Left cardiac atrium (tissue), 4 donors: ENCODE measurements around the gene PCSK4. TPM values are rescaled to one million over a fixed set of nuclear protein-coding genes. Genes with fewer than 3 reads are reported as not detected.
"Not testable (repeated sequence)": the region's sequence is repeated elsewhere in the genome, so short reads cannot be mapped to it uniquely, and the experiment has no call there.

Experiments
- ATAC-seq, 2 donors: fragments of 200-7000 bp; cut with Tn5 transposase; one replicate each; pipeline ENCODE4 v1.9.1; 2020; ENCODE audit warnings: mild to moderate bottlenecking in 2 of 2, moderate library complexity in 2 of 2
- DNase-seq: peaks from one replicate; pipeline ENCODE4 v3.0.0-alpha.2; 2020
- intact Hi-C, 2 donors: fragments of 100-400 bp; cut with DNase I; formaldehyde crosslinking; loops; one replicate each; pipeline versions ENCODE4 v1.14.1 to v1.15.1; 2022 to 2023
- total RNA-seq, 2 donors: library from RNA; stranded (reverse); fragmentation: NEBNext Ultra II Directional; extraction: Animal tissue kit (Norgen Biotek cat#: 25700); gene quantifications; one replicate each; pipeline ENCODE4 v1.2.1, GENCODE V29; 2021
- donor health status: DM: no; HTN: yes; CAD: no.
- donor health status: DM: no; HTN: yes; CAD: no; lungs with severe emphysema.
- donor health status: DM: yes; HTN: yes; CAD: no.
- donor health status: Dilated cardiomyopathy.

The PCSK4 gene
- total RNA-seq, 2 donors from 2014 or later: 0.89 to 1.6 TPM

DNA sequence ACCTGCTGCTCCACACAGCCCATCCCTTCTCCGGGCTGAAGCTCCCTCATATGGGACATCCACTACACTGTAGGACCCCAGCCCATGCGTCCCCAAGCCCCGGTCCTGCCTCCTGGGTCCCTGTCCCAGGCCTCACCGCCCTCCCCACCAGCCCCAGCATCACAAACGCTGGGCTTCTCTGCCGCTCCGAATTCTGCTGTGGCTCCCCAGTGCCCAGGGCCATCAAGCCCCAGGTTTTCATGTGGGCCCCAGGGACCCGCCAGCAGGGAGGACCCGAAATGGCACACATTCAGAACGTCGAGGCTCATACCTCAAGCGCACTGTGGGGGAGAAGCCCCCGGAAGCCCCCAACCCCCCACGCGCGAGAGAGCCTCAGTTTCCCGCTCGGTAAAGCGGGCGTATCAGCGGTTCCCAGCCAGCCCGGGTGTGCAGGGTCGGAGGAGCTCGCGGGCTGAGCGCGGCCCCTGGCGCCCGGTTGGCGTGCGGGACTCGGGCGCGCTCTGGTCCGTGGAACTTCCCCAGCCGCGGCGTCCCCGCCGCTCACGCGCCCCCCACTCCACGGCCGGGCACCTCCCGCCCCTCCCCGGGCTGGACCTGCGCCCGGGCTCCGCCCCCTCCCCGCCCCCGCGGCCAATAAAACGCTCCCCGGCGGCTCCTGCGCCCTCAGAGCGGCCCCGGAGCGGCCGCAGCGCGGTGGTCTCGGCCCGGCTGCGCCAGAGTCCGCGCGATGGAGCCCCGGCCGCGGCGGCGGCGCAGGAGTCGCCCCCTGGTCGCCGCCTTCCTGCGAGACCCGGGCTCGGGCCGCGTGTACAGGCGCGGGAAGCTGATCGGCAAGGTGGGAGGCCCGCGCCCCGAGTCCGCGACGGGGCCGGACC lies 33.5 kb upstream of the PCSK4 start, which contains the start of gene PLK5:
Gene PLK5, plus strand, starts transcription at position 666 of the 875 bp plus-strand sequence. CDS start 2,920 bp downstream, outside the sequence.
- DNase-seq (no peak), ATAC-seq (peak in 1 of 2 donors; percentile 17)
- intact Hi-C loops: no loop called here

DNA sequence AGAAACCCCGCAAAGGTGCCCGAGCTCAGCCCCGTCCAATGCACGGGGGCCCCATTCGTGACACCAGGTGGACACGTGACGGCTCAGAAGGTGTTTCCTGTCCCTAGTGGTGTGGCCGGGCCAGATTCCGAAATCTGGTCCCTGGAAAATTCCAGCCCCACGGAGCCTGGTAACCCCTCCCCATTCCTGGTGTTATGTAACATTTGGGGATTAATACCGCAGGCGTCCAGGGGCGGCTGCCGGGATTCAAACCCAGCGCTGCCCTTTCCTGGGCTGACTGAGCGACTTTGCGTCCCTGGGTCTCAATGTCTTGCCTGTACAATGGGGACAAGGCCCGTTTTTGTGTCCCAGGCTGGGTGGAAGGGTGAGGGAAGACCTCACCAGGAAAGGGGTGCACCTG lies 32.7 kb upstream of the PCSK4 start:
- ATAC-seq (no peak), DNase-seq (no peak)
- intact Hi-C loops: no loop called here

GRCh38 chr19:1522061-1522460 lies 31.9 kb upstream of the PCSK4 start:
- DNase-seq (no peak), ATAC-seq (peak in 1 of 2 donors; percentile 8)
- intact Hi-C loops: no loop called here

GRCh38 chr19:1521636-1522035 lies 31.5 kb upstream of the PCSK4 start:
- DNase-seq (no peak), ATAC-seq (peak; percentile 8 to 54)
- intact Hi-C loops: no loop called here

GRCh38 chr19:1520203-1520780 lies 30.1 kb upstream of the PCSK4 start:
- ATAC-seq (no peak), DNase-seq (no peak)
- intact Hi-C loops: no loop called here

DNA sequence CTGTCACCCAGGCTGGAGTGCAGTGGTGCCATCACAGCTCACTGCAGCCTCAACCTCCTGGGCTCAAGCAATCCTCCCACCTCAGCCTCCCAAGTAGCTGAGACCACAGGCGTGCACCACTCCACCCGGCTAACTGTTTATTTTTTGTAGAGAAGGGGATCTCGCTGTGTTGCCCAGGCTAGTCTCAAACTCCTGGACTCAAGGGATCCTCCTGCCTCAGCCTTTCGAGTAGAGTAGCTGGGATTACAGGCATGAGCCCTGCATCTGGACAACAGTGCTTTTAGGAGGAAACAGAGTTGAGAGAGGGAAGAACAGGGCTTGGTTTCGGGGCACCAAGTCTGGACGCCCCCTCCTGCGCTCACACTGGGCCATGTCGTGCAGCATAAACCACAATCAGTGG lies 29.7 kb upstream of the PCSK4 start:
- intact Hi-C loops, ATAC-seq, DNase-seq: not testable (repeated sequence)

GRCh38 chr19:1518471-1518870 lies 28.3 kb upstream of the PCSK4 start:
- ATAC-seq: no peak
- intact Hi-C loops: no loop called here
- DNase-seq: no peak

GRCh38 chr19:1516395-1516753 lies 26.2 kb upstream of the PCSK4 start:
- DNase-seq (no peak), ATAC-seq (no peak)
- intact Hi-C loops: no loop called here

DNA sequence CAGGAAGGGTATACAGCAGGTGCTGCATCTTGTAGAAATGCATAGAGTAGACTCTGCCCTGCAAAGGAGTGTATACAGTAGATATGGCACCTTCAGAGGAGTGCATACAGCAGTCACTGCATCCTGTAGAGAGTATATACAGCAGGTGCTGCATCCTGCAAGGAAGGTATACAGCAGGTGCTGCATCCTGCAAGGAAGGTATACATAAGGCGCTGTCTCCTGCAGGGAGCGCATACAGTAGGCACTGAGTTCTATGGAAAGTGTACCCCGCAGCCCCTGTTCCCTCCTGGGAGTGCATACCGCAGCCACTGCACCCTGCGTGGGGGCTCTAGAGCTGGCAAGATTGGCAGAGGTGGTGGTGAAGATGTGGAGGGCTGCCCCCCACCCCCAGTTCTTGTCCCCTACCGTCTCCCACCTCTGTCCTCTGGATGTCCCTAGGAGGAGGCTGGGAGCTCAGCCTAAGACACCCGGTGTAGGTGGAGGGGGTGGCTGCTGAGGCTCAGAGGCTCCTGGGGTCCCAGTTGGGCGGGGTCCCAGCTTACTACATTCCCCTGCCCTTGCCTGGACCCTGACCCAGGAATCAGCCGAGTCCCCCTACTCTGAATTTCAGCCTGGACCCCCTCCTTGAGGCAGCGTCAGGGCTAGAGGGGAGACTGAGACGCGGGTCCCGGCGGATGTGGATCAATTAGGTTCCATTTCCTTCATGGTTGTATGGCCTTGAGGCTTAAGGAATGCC lies 25.0 kb upstream of the PCSK4 start:
- intact Hi-C loops: no loop called here
- no peak for DNase-seq

GRCh38 chr19:1514295-1514661 lies 24.1 kb upstream of the PCSK4 start:
- intact Hi-C loops: no loop called here
- DNase-seq: no peak
- ATAC-seq: no peak

More for the DNA sequence above, 25.0 kb upstream of the PCSK4 start:
- no peak for ATAC-seq

- ATAC-seq (peak; percentile 45 to 62), DNase-seq (peak; percentile 53)
- intact Hi-C loops: no loop called here
These were observed 23.5 kb upstream of the PCSK4 start for GRCh38 chr19:1513499-1514294.

GRCh38 chr19:1512671-1513498 lies 22.7 kb upstream of the PCSK4 start, which contains the start of gene ADAMTSL5:
ADAMTSL5 (minus strand) TSS chr19:1513019; CDS start chr19:1510943, 2,076 bp downstream.
- intact Hi-C loops: no loop called here
- peak; percentile 69 for DNase-seq
- peak; percentile 60 to 74 for ATAC-seq

GRCh38 chr19:1511318-1512317 lies 21.5 kb upstream of the PCSK4 start:
- intact Hi-C loops: no loop called here
- DNase-seq: no peak
- ATAC-seq: no peak

GRCh38 chr19:1510807-1511206 lies 20.7 kb upstream of the PCSK4 start:
- intact Hi-C loops: no loop called here
- ATAC-seq: no peak

GRCh38 chr19:1510442-1510806 lies 20.3 kb upstream of the PCSK4 start:
- no peak for DNase-seq
- ATAC-seq: no peak
- intact Hi-C loops: no loop called here

More at GRCh38 chr19:1510807-1511206, 20.7 kb upstream of the PCSK4 start:
- no peak for DNase-seq

GRCh38 chr19:1509602-1510441 lies 19.7 kb upstream of the PCSK4 start:
- ATAC-seq (no peak), DNase-seq (peak; percentile 12)
- intact Hi-C loops: no loop called here
